Gastroesophageal sphincter (tissue), 4 donors: ENCODE results near the gene COPA. TPM values are rescaled to one million over a fixed set of nuclear protein-coding genes. Genes with fewer than 3 reads are reported as not detected.

Source experiments
- ATAC-seq: fragments of 150-250 bp; one replicate; pipeline ENCODE4 v1.9.1; 2016; ENCODE audit warnings: mild to moderate bottlenecking, moderate library complexity
- H3K27ac ChIP-seq, 4 donors: fragments of 200-600 bp; sonication (generic) in 3 of 4; 1 replicate in 3 of 4; 2 replicates in 1 of 4; pipeline ENCODE4 v1.5.1; 2016 to 2019
- H3K27me3 ChIP-seq: fragments of 200-600 bp; sonication (generic); one replicate; pipeline ENCODE4 v1.5.1; 2019
- H3K36me3 ChIP-seq, 2 donors: fragments of 200-600 bp; sonication (generic); one replicate each; pipeline ENCODE4 v1.5.1; 2019; ENCODE audit warnings: control low read depth in 1 of 2
- H3K4me1 ChIP-seq, 3 donors: fragments of 200-600 bp; sonication (generic); 1 replicate in 2 of 3; 2 replicates in 1 of 3; pipeline ENCODE4 v1.5.1; 2016 to 2019; ENCODE audit warnings: control low read depth in 2 of 3
- H3K4me3 ChIP-seq, 2 donors: fragments of 200-600 bp; sonication (generic); one replicate each; pipeline ENCODE4 v1.5.1; 2019; ENCODE audit warnings: mild to moderate bottlenecking in 1 of 2, moderate library complexity in 1 of 2
- H3K9me3 ChIP-seq, 3 donors: fragments of 200-600 bp; sonication (generic); one replicate each; pipeline ENCODE4 v1.5.1; 2017 to 2019; ENCODE audit warnings: control low read depth in 2 of 3
- CTCF ChIP-seq, 4 experiments: fragments of 200-600 bp in 2 of 4; fragments of 450-650 bp in 2 of 4; sonication (generic) in 1 of 4; IDR thresholded peaks; one replicate each; pipeline ENCODE4 v1.5.1; 2017 to 2019; ENCODE audit warnings: antibody characterized with exemption in 4 of 4, mild to moderate bottlenecking in 2 of 4, moderate library complexity in 2 of 4
- EP300 ChIP-seq: sonication (generic); formaldehyde crosslinking; IDR thresholded peaks from one replicate; pipeline ENCODE4 v1.6.1; 2017; ENCODE audit warnings: antibody characterized with exemption, mild to moderate bottlenecking
- POLR2A ChIP-seq, 2 donors: fragments of 450-650 bp; IDR thresholded peaks; one replicate each; pipeline ENCODE4 v1.6.1; 2017; ENCODE audit warnings: antibody characterized with exemption in 2 of 2, mild to moderate bottlenecking in 2 of 2, moderate library complexity in 1 of 2
- POLR2AphosphoS5 ChIP-seq: sonication (generic); formaldehyde crosslinking; IDR thresholded peaks from one replicate; pipeline ENCODE4 v1.6.1; 2017; ENCODE audit warnings: antibody characterized with exemption
- WGBS, 2 donors: methylation state at CpG; one replicate each; pipeline ENCODE4 v1.1.5; 2018; ENCODE audit warnings: low coverage in 1 of 2; 5-methylcytosine and 5-hydroxymethylcytosine counted together
- total RNA-seq, 4 donors: library from RNA; depleted of rRNA; stranded (reverse); fragments of >200 nt; gene quantifications; one replicate each; pipeline ENCODE4 v1.1.0, GENCODE V29; 2016

COPA gene
- total RNA-seq, 4 donors from 2014 or later, result 92.3 to 127 (median 111) TPM

GRCh38 chr1:160284220-160284781 is 58.7 kb downstream of the COPA start:
- peaks cover 0 to 27% (median 12%) of the 10 kb centered on the region in 3 donors for H3K4me1 ChIP-seq
- H3K27me3 ChIP-seq, result no peaks in the 10 kb centered on the region
- WGBS, 2 donors, result 0 to 1% methylated on average over 10 to 13 of the region's 15 CpGs
- peak overlapping the region; percentile 83 to 94 (median 88) for H3K27ac ChIP-seq
- H3K36me3 ChIP-seq, result peaks cover 4 to 53% of the 10 kb centered on the region in 2 donors
- H3K9me3 ChIP-seq, result no peaks in the 10 kb centered on the region
- H3K4me3 ChIP-seq, result peak overlapping the region; percentile 68 to 100
- ATAC-seq, result peak; percentile 42
- peak; percentile 59 for TF ChIP-seq POLR2AphosphoS5
- TF ChIP-seq POLR2A (IDR thresholded peaks at IDR 0.05), result no peak

DNA sequence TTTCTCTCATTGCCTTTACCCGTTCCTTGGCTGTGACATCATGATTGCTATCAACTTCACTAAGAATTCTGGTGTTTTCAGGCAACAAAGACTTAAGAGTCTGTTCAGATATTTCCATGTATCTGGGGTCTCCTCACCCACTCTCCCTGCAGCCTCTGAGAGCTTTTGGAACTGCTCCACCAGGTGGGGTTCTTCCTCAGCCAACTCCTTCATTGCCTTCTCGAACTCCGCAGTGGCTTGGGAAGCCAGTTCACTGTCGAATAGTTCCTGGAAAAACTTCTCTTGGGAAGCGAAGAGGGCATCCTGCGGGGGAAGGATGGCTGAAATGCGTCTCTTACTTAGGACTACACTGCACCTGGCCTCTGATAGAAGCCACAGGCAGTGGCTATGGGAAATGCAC is 60.2 kb downstream of the COPA start:
- H3K27ac ChIP-seq, result no peak overlapping the region
- no peaks in the 10 kb centered on the region for H3K27me3 ChIP-seq
- peaks cover 4 to 53% of the 10 kb centered on the region in 2 donors for H3K36me3 ChIP-seq
- no peaks in the 10 kb centered on the region for H3K9me3 ChIP-seq
- TF ChIP-seq POLR2A (IDR thresholded peaks at IDR 0.05) (no peak), EP300 (no peak), POLR2AphosphoS5 (no peak), CTCF (IDR thresholded peaks at IDR 0.05) (no peak)
- no peak overlapping the region for H3K4me3 ChIP-seq
- peaks cover 0 to 27% (median 12%) of the 10 kb centered on the region in 3 donors for H3K4me1 ChIP-seq
- no peak for ATAC-seq
- 70 to 87% methylated on average over 2 to 3 of the region's 7 CpGs for WGBS, 2 donors

- 66 to 83% methylated on average over 3 to 4 of the region's 4 CpGs for WGBS, 2 donors
- no peak for ATAC-seq
- H3K36me3 ChIP-seq, result peaks cover 4 to 75% of the 10 kb centered on the region in 2 donors
Measured at GRCh38 chr1:160277987-160278386, 65.1 kb downstream of the COPA start.

GRCh38 chr1:160277330-160277729 is 65.7 kb downstream of the COPA start:
- TF ChIP-seq POLR2AphosphoS5, result no peak
- no peak for TF ChIP-seq EP300
- no peak for TF ChIP-seq POLR2A (IDR thresholded peaks at IDR 0.05)
- TF ChIP-seq CTCF (IDR thresholded peaks at IDR 0.05), result no peak
- Histone ChIP-seq H3K9me3 (no peaks in the 10 kb centered on the region), H3K4me3 (no peak overlapping the region), H3K4me1 (no peaks in the 10 kb centered on the region), H3K27ac (no peak overlapping the region), H3K36me3 (peaks cover 4 to 69% of the 10 kb centered on the region in 2 donors), H3K27me3 (no peaks in the 10 kb centered on the region)
- 83 to 90% methylated on average over 1 to 2 of the region's 2 CpGs for WGBS, 2 donors
- no peak for ATAC-seq

More at GRCh38 chr1:160277987-160278386, 65.1 kb downstream of the COPA start:
- peaks cover 0 to 4% (median 0%) of the 10 kb centered on the region in 3 donors for H3K4me1 ChIP-seq
- H3K9me3 ChIP-seq, result no peaks in the 10 kb centered on the region
- TF ChIP-seq CTCF (IDR thresholded peaks at IDR 0.05) (no peak), POLR2A (IDR thresholded peaks at IDR 0.05) (no peak), EP300 (no peak), POLR2AphosphoS5 (no peak)
- no peak overlapping the region for H3K27ac ChIP-seq
- H3K4me3 ChIP-seq, result no peak overlapping the region
- H3K27me3 ChIP-seq, result no peaks in the 10 kb centered on the region

DNA sequence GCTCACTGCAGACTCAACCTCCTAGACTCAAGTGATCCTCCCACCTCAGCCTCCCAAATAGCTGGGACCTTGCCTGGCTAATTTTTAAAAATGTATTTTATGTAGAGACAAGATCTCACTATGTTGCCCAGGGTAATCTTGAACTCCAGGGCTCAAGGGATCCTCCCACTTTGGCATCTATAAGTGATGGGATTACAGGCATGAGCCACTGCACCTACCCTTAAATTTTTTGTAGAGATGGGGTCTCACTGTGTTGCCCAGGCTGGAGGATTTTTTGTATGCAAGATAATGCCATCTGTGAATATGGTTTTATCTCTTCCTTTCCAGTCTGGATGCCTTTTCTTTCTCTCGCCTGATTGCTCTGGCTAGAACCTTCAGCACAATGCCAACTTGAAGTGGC is 72.0 kb downstream of the COPA start:
- peaks cover 0 to 6% of the 10 kb centered on the region in 2 donors for H3K36me3 ChIP-seq
- WGBS, 2 donors, result 92 to 100% methylated on average over 1 of the region's 1 CpG

More for the DNA sequence above, 72.0 kb downstream of the COPA start:
- Histone ChIP-seq H3K4me3 (no peak overlapping the region), H3K27me3 (no peaks in the 10 kb centered on the region), H3K4me1 (no peaks in the 10 kb centered on the region), H3K27ac (no peak overlapping the region), H3K9me3 (no peaks in the 10 kb centered on the region)
- TF ChIP-seq EP300, result no peak
- no peak for TF ChIP-seq POLR2A (IDR thresholded peaks at IDR 0.05)
- no peak for TF ChIP-seq CTCF (IDR thresholded peaks at IDR 0.05)
- TF ChIP-seq POLR2AphosphoS5, result no peak
- ATAC-seq, result no peak
